Endodermal cell (in vitro differentiated cells): ENCODE results near the gene RPA3. TPM values are rescaled to one million over a fixed set of nuclear protein-coding genes. Genes with fewer than 3 reads are reported as not detected.

Experiments
- DNase-seq: peaks from one replicate; pipeline ENCODE4 v3.0.0-alpha.2; 2017
- H3K27ac ChIP-seq: 2 replicates; pipeline ENCODE4 v1.5.1; 2013; ENCODE audit warnings: mild to moderate bottlenecking, low read depth, low read length, moderate library complexity
- H3K27me3 ChIP-seq: 2 replicates; pipeline ENCODE4 v1.6.1; 2013; ENCODE audit warnings: mild to moderate bottlenecking, low read length, moderate library complexity; ENCODE audit not compliant: insufficient read depth, control insufficient read depth, poor library complexity, severe bottlenecking
- H3K36me3 ChIP-seq: 2 replicates; pipeline ENCODE4 v1.7.0; 2013; ENCODE audit warnings: mild to moderate bottlenecking, low read length, moderate library complexity; ENCODE audit not compliant: control insufficient read depth, insufficient read depth
- H3K4me1 ChIP-seq: one replicate; pipeline ENCODE4 v1.7.0; 2013; ENCODE audit warnings: low read length; ENCODE audit not compliant: control insufficient read depth, insufficient read depth
- H3K4me3 ChIP-seq: 2 replicates; pipeline ENCODE4 v1.5.1; 2013; ENCODE audit warnings: mild to moderate bottlenecking, low read length, moderate library complexity
- H3K9ac ChIP-seq: 2 replicates; pipeline ENCODE4 v1.6.1; 2013; ENCODE audit warnings: mild to moderate bottlenecking, low read length, moderate library complexity; ENCODE audit not compliant: poor library complexity, severe bottlenecking; ENCODE audit errors: extremely low read depth
- H3K9me3 ChIP-seq: 2 replicates; pipeline ENCODE4 v1.6.1; 2013; ENCODE audit warnings: mild to moderate bottlenecking, low read length, moderate library complexity; ENCODE audit not compliant: control insufficient read depth
- H3K27ac Mint-ChIP-seq: 2 replicates; pipeline ENCODE4 v1.8.0; 2020; ENCODE audit warnings: mixed read lengths
- H3K27me3 Mint-ChIP-seq: 2 replicates; pipeline ENCODE4 v1.8.0; 2021; ENCODE audit warnings: mild to moderate bottlenecking, mixed read lengths; ENCODE audit not compliant: insufficient read depth
- H3K36me3 Mint-ChIP-seq: 2 replicates; pipeline ENCODE4 v1.8.0; 2020; ENCODE audit warnings: low read depth, mixed read lengths
- H3K4me1 Mint-ChIP-seq: 2 replicates; pipeline ENCODE4 v1.8.0; 2020; ENCODE audit warnings: mixed read lengths
- H3K4me3 Mint-ChIP-seq: 2 replicates; pipeline ENCODE4 v1.8.0; 2020; ENCODE audit warnings: mild to moderate bottlenecking, moderate library complexity, mixed read lengths
- H3K9me3 Mint-ChIP-seq: 2 replicates; pipeline ENCODE4 v1.8.0; 2020; ENCODE audit warnings: mild to moderate bottlenecking, mixed read lengths
- WGBS, 2 experiments: methylation state at CpG; one replicate each; pipeline versions ENCODE4 v1.1.5 to v1.1.7; 2013; ENCODE audit warnings: missing lambda C conversion rate in 2 of 2, mixed read lengths in 1 of 2; ENCODE audit not compliant: insufficient coverage in 1 of 2, insufficient read length in 1 of 2; 5-methylcytosine and 5-hydroxymethylcytosine counted together
- long read RNA-seq, 4 experiments: library from polyadenylated mRNA in 2 of 4; library from RNA in 1 of 4; library from capped mRNA in 1 of 4; stranded (forward) in 3 of 4; unstranded in 1 of 4; transcript quantifications; one replicate each; pipeline ENCODE4 v2.0.0, GENCODE V29; 2020 to 2021; ENCODE audit warnings: inconsistent platforms in 1 of 4
- polyA plus RNA-seq, 2 experiments: library from polyadenylated mRNA; stranded (reverse); fragments of 50-300 nt; gene quantifications; one replicate each; pipeline ENCODE4 v1.2.3, GENCODE V29; 2013
- total RNA-seq, 2 donors: library from RNA; stranded (reverse); fragmentation: NEBNext Ultra II Directional in 1 of 2; extraction: Animal tissue kit (Norgen Biotek cat#: 25700) in 1 of 2; gene quantifications; 2 replicates in 1 of 2; 3 replicates in 1 of 2; pipeline ENCODE4 v1.2.1, GENCODE V29; 2021
- TF ChIP-seq, protein P1 (sequence below): fragments of 200-600 bp; sonication (generic); conservative IDR thresholded peaks from 2 replicates; pipeline ENCODE4 v1.5.0; 2021; ENCODE audit warnings: antibody characterized with exemption, mild to moderate bottlenecking

Gene RPA3
- 10 to 100 TPM; 65.5 to 97.8 TPM for total RNA-seq
- 81.6 TPM for polyA plus RNA-seq (2013, experiment 1 of 2)
- polyA plus RNA-seq (2013, experiment 2 of 2): 76.3 TPM
- long read RNA-seq, experiment 1, partial matches to known transcripts: 57 of 60 reads
- long read RNA-seq, experiment 1, other reads (novel, unspliced or antisense): 3 of 60 reads
- long read RNA-seq, experiment 2, partial matches to known transcripts: 46 of 48 reads
- long read RNA-seq, experiment 2, other reads (novel, unspliced or antisense): 0 of 48 reads
- long read RNA-seq, experiment 3, partial matches to known transcripts: 48 of 50 reads
- long read RNA-seq, experiment 3, other reads (novel, unspliced or antisense): 2 of 50 reads
- long read RNA-seq, experiment 4, partial matches to known transcripts: 6 of 7 reads
- long read RNA-seq, experiment 4, other reads (novel, unspliced or antisense): 1 of 7 reads

DNA sequence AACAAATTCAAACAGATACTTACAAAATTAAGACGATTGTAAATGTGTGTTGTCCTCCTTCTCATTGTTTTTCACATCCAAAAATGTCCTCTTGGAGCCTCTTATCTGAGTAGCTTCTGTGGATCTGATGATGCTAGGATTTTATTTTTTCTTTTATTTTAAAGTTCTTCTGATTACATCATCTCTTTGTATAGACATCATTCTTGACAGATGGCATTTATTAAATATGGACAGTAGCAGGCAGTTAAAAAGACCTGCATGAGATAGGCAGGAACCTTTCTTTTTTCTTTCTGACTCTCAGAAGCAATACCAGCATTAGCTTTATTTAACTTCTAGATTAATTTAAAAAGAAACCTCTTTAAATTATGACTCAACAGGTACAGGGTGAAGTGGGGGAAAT is at the start of gene RPA3:
RPA3 (minus strand) TSS at position 116 of the 400 bp plus-strand sequence. CDS start 78,189 bp downstream, outside the sequence.
- Mint-ChIP-seq H3K36me3 (peaks cover 5% of the 10 kb centered on the region), H3K4me3 (no peak within 1 kb of the TSS), H3K27ac (no peak within 1 kb of the TSS), H3K27me3 (no peaks in the 10 kb centered on the region), H3K4me1 (no peaks in the 10 kb centered on the region), H3K9me3 (no peaks in the 10 kb centered on the region)
- DNase-seq: no peak
- Histone ChIP-seq H3K36me3 (no peaks in the 10 kb centered on the region), H3K4me1 (no peaks in the 10 kb centered on the region), H3K4me3 (no peak within 1 kb of the TSS), H3K9me3 (no peaks in the 10 kb centered on the region), H3K27me3 (no peaks in the 10 kb centered on the region), H3K27ac (no peak within 1 kb of the TSS), H3K9ac (no peak within 1 kb of the TSS)
- TF ChIP-seq, protein P1, sequence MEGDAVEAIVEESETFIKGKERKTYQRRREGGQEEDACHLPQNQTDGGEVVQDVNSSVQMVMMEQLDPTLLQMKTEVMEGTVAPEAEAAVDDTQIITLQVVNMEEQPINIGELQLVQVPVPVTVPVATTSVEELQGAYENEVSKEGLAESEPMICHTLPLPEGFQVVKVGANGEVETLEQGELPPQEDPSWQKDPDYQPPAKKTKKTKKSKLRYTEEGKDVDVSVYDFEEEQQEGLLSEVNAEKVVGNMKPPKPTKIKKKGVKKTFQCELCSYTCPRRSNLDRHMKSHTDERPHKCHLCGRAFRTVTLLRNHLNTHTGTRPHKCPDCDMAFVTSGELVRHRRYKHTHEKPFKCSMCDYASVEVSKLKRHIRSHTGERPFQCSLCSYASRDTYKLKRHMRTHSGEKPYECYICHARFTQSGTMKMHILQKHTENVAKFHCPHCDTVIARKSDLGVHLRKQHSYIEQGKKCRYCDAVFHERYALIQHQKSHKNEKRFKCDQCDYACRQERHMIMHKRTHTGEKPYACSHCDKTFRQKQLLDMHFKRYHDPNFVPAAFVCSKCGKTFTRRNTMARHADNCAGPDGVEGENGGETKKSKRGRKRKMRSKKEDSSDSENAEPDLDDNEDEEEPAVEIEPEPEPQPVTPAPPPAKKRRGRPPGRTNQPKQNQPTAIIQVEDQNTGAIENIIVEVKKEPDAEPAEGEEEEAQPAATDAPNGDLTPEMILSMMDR: no peak
- 80% methylated on average over 1 of the region's 1 CpG; no CpG with 5 or more reads in 1 of the 2 experiments for WGBS, 2 experiments

DNA sequence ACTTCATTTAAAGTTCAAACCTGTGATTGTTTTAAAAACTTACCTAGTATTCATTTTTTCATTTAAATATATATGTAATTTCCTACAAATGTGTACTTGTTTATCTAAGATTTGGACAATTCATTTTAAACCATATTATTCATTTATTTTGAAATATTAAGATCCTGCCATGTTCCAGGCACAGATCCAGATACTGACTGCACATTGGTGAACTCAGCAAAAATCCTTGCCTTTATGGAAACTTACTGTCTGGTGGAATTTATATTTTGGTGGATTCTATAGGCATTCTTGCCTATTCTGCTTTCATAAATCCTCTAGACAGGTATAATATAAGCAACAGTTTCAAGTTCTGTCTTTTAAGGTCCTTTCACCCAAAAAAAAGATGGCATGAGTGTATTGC is 48.3 kb upstream of the RPA3 start:
- H3K4me3 Mint-ChIP-seq: no peak overlapping the region
- Histone ChIP-seq H3K36me3 (no peaks in the 10 kb centered on the region), H3K4me1 (no peaks in the 10 kb centered on the region), H3K9ac (no peak overlapping the region), H3K27me3 (no peaks in the 10 kb centered on the region), H3K9me3 (no peaks in the 10 kb centered on the region), H3K4me3 (no peak overlapping the region), H3K27ac (no peak overlapping the region)
- H3K4me1 Mint-ChIP-seq: peaks cover 3% of the 10 kb centered on the region
- DNase-seq: no peak
- H3K27me3 Mint-ChIP-seq: no peaks in the 10 kb centered on the region
- no peak overlapping the region for H3K27ac Mint-ChIP-seq
- H3K36me3 Mint-ChIP-seq: no peaks in the 10 kb centered on the region
- no peaks in the 10 kb centered on the region for H3K9me3 Mint-ChIP-seq
- TF ChIP-seq, protein P1: no peak

DNA sequence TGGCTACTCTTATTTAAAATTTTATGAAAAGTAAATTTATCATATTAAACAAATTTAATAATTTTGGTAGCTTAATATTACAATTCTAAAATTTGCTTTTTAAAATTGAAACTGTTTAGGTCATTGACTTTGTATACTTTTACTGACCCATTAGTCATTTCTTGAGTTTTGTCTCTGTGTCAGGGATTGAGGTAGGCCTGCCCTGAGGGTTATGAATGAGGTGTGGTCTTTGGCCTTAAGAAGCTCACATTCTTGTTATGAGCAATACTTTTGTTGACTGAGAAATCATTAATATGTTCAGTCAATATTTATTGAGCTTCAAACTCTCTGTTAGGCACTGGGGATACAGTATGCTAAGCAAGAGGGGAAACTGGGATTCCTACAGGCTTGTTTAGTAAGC is 47.0 kb upstream of the RPA3 start:
- Mint-ChIP-seq H3K36me3 (no peaks in the 10 kb centered on the region), H3K27ac (no peak overlapping the region), H3K4me1 (peaks cover 3% of the 10 kb centered on the region), H3K4me3 (no peak overlapping the region), H3K27me3 (no peaks in the 10 kb centered on the region), H3K9me3 (no peaks in the 10 kb centered on the region)
- Histone ChIP-seq H3K9ac (no peak overlapping the region), H3K27me3 (no peaks in the 10 kb centered on the region), H3K27ac (no peak overlapping the region), H3K4me1 (no peaks in the 10 kb centered on the region), H3K9me3 (no peaks in the 10 kb centered on the region), H3K4me3 (no peak overlapping the region), H3K36me3 (no peaks in the 10 kb centered on the region)
- TF ChIP-seq, protein P1: no peak
- DNase-seq: no peak
